K562 (cell line): Measurements from ENCODE around the gene GZF1. TPM values are rescaled to one million over a fixed set of nuclear protein-coding genes. Genes with fewer than 3 reads are reported as not detected.

Experiments
- ATAC-seq: fragments of 200-7000 bp; cut with Tn5 transposase; 3 replicates; pipeline ENCODE4 v1.9.1; 2020; ENCODE audit warnings: moderate library complexity
- BruUV-seq: library from RNA; stranded (reverse); fragments of 400-500 nt; replicated peaks from 2 replicates; lab custom pipeline; 2021; lab: Mats Ljungman, UMichigan
- CTCF ChIA-PET: fragments of 300-600 bp; formaldehyde crosslinking; extraction: SDS; loops from one replicate; lab custom pipeline; 2021; ENCODE audit warnings: low intra/inter-chr PET ratio; lab: Yijun Ruan, JAX
- POLR2A ChIA-PET: fragments of 300-600, 350-650 bp; sonication (Branson Sonifier 250); formaldehyde crosslinking; extraction: SDS; loops from one replicate; lab custom pipeline; 2021; ENCODE audit warnings: antibody characterized with exemption, inconsistent platforms; lab: Yijun Ruan, JAX
- DNase-seq, 4 experiments: peaks; one replicate each; pipeline versions ENCODE4 v3.0.0 to v3.0.0-alpha.2; 2011 to 2018; ENCODE audit warnings: low spot score in 3 of 4, mixed read lengths in 3 of 4; ENCODE audit errors: extremely low read depth in 1 of 4
- FAIRE-seq: peaks from 2 replicates; lab custom pipeline; 2011; peaks lifted over from hg19 to GRCh38; lab: Jason Lieb, UNC
- H2AFZ ChIP-seq: 2 replicates; pipeline ENCODE4 v1.6.0; 2011; ENCODE audit warnings: low read depth, low read length, control low read depth, inconsistent platforms
- H3K27ac ChIP-seq: fragments of 200-600 bp; 3 replicates; pipeline ENCODE4 v1.8.0; 2011; ENCODE audit warnings: low read depth, mild to moderate bottlenecking, control low read depth, inconsistent platforms, low read length, moderate library complexity, mixed read lengths; ENCODE audit errors: extremely low read depth
- H3K27me3 ChIP-seq, 2 experiments: fragments of 300-600 bp in 1 of 2; 2 replicates in 1 of 2; 3 replicates in 1 of 2; pipeline versions ENCODE4 v1.6.0 to v1.8.0; 2011; ENCODE audit warnings: inconsistent platforms in 2 of 2, low read length in 2 of 2, mild to moderate bottlenecking in 1 of 2, mixed read lengths in 1 of 2, moderate library complexity in 1 of 2; ENCODE audit not compliant: control insufficient read depth in 2 of 2, insufficient read depth in 2 of 2
- H3K36me3 ChIP-seq: fragments of 300-600 bp; 3 replicates; pipeline ENCODE4 v1.8.0; 2011; ENCODE audit warnings: mild to moderate bottlenecking, low read length, inconsistent platforms; ENCODE audit not compliant: control insufficient read depth, insufficient read depth
- H3K4me1 ChIP-seq, 2 experiments: fragments of 200-600 bp in 1 of 2; replicated peaks in 1 of 2; 2 replicates in 1 of 2; 3 replicates in 1 of 2; pipeline versions ENCODE4 v1.5.1 to v1.8.0; 2011; ENCODE audit warnings: inconsistent platforms in 2 of 2, low read length in 2 of 2, mild to moderate bottlenecking in 1 of 2, mixed read lengths in 1 of 2, moderate library complexity in 1 of 2; ENCODE audit not compliant: control insufficient read depth in 2 of 2, insufficient read depth in 2 of 2
- H3K4me2 ChIP-seq: 2 replicates; pipeline ENCODE4 v1.6.1; 2011; ENCODE audit warnings: low read length, control low read depth, inconsistent platforms, mixed read lengths; ENCODE audit not compliant: insufficient read depth
- H3K4me3 ChIP-seq: fragments of 200-600 bp; sonication (generic), shearing (Covaris generic); 2 replicates; pipeline ENCODE4 v1.5.1; 2016; ENCODE audit warnings: control low read depth, inconsistent platforms
- H3K79me2 ChIP-seq: fragments of 200-600 bp; 3 replicates; pipeline ENCODE4 v1.8.0; 2011; ENCODE audit warnings: low read length, inconsistent platforms; ENCODE audit not compliant: control insufficient read depth, insufficient read depth
- H3K9ac ChIP-seq, 2 experiments: 2 replicates each; pipeline versions ENCODE4 v1.6.0 to v1.6.1; 2011; ENCODE audit warnings: low read depth in 2 of 2, low read length in 2 of 2, control low read depth in 1 of 2, inconsistent platforms in 1 of 2, mild to moderate bottlenecking in 1 of 2, mixed read lengths in 1 of 2; ENCODE audit not compliant: insufficient read depth in 1 of 2
- H3K9me1 ChIP-seq: one replicate; pipeline ENCODE4 v1.6.0; 2011; ENCODE audit warnings: inconsistent platforms, mild to moderate bottlenecking, low read length, moderate library complexity; ENCODE audit not compliant: control insufficient read depth, insufficient read depth
- H3K9me3 ChIP-seq: replicated peaks from 2 replicates; pipeline ENCODE4 v1.5.1; 2011; ENCODE audit warnings: low read depth, low read length, inconsistent platforms; ENCODE audit not compliant: control insufficient read depth, insufficient read depth
- H4K20me1 ChIP-seq: replicated peaks from 2 replicates; pipeline ENCODE4 v1.6.1; 2011; ENCODE audit warnings: low read length, inconsistent platforms, mixed read lengths; ENCODE audit not compliant: control insufficient read depth, insufficient read depth
- BRF1 ChIP-seq: IDR thresholded peaks from 3 replicates; pipeline ENCODE4 v1.6.1; 2011; ENCODE audit warnings: borderline replicate concordance, mild to moderate bottlenecking; ENCODE audit not compliant: insufficient read length; ENCODE audit errors: extremely low read depth
- C11orf30 ChIP-seq: fragments of 450-650 bp; IDR thresholded peaks from 2 replicates; pipeline ENCODE4 v1.6.1; 2016; ENCODE audit warnings: low read depth, mild to moderate bottlenecking
- HMBOX1 ChIP-seq: sonication (generic); IDR thresholded peaks from 2 replicates; pipeline ENCODE4 v1.6.1; 2016
- MAFF ChIP-seq: IDR thresholded peaks from 2 replicates; pipeline ENCODE4 v1.6.1; 2012; ENCODE audit warnings: low read length, improper control_type of control experiment
- MAFG ChIP-seq: fragments of 450-650 bp; conservative IDR thresholded peaks from 2 replicates; pipeline ENCODE4 v1.6.1; 2016; ENCODE audit warnings: missing genetic modification characterization, missing compliant biosample characterization
- NFE2 ChIP-seq: IDR thresholded peaks from 2 replicates; pipeline ENCODE4 v1.6.1; 2014; ENCODE audit warnings: antibody characterized with exemption, low read depth
- SMARCC2 ChIP-seq: fragments of 450-650 bp; IDR thresholded peaks from 2 replicates; pipeline ENCODE4 v1.6.1; 2017; ENCODE audit warnings: antibody characterized with exemption, moderate library complexity, mild to moderate bottlenecking, low read depth
- THRAP3 ChIP-seq: fragments of 450-650 bp; IDR thresholded peaks from 2 replicates; pipeline ENCODE4 v1.6.1; 2016; ENCODE audit warnings: mild to moderate bottlenecking, inconsistent platforms, borderline replicate concordance
- ZNF316 ChIP-seq: fragments of 450-650 bp; IDR thresholded peaks from 2 replicates; pipeline ENCODE4 v1.6.1; 2016
- WGBS: fragments of 100-300 bp; shearing (Covaris generic); methylation state at CpG from one replicate; pipeline ENCODE4 v1.1.6; 2016; ENCODE audit warnings: low coverage, mixed read lengths; ENCODE audit not compliant: insufficient coverage; ENCODE audit errors: missing lambda C conversion rate; 5-methylcytosine and 5-hydroxymethylcytosine counted together
- in situ Hi-C: fragments of 300-500 bp; cut with MboI; formaldehyde crosslinking; loops from 4 replicates; pipeline ENCODE4 v1.15.0; 2018; ENCODE audit warnings: inconsistent platforms, mixed read lengths
- intact Hi-C: fragments of 100-400 bp; cut with micrococcal nuclease; formaldehyde crosslinking; loops from 2 replicates; pipeline ENCODE4 v1.14.2; 2022
- polyA plus RNA-seq, 8 experiments: library from polyadenylated mRNA; depleted of rRNA in 4 of 8; stranded (reverse) in 5 of 8; unstranded in 3 of 8; fragments of >200 nt; fragmentation: Nextera tagmentation in 2 of 8; fragmentation: Illumina TruSeq in 1 of 8; extraction: Ambion mirVana in 2 of 8; extraction: Trizol in 1 of 8; gene quantifications; 2 replicates each; pipeline versions ENCODE4 v1.2.1 to v1.2.3, GENCODE V29; 2011 to 2014; ENCODE audit warnings: inconsistent platforms in 1 of 8, missing spikeins in 1 of 8
- total RNA-seq, 7 experiments: library from RNA; depleted of rRNA in 6 of 7; stranded (reverse); fragments of >200 nt in 6 of 7; fragmentation: Illumina TruSeq in 2 of 7; extraction: Trizol in 2 of 7; gene quantifications; 2 replicates each; pipeline versions ENCODE4 v1.2.1 to v1.2.3, GENCODE V29; 2011 to 2021; ENCODE audit warnings: low replicate concordance in 1 of 7
- TF ChIP-seq, protein P1 (sequence below): sonication (generic); formaldehyde crosslinking; IDR thresholded peaks from 2 replicates; pipeline ENCODE4 v1.8.0; 2023; ENCODE audit warnings: mild to moderate bottlenecking, missing genetic modification reagents
- TF ChIP-seq, protein P2 (sequence below): fragments of 250-450 bp; sonication (Bioruptor Pico); IDR thresholded peaks from 2 replicates; pipeline ENCODE4 v1.5.0; 2021

Gene GZF1
- total and polyA plus RNA-seq, 9 of the 15 experiments (the other 6 are each of a cell fraction or from before 2014, with no cell fraction given), result 1.2 to 15.7 (median 7.4) TPM

GRCh38 chr20:23361119-23361475, 885 bp upstream of the GZF1 start:
- 4% methylated on average over 7 of the region's 8 CpGs for WGBS
- peak overlapping the region; percentile 95 to 99 for H3K9ac ChIP-seq
- TSS peak; percentile 77 for BruUV-seq
- peaks cover 51% of the 10 kb centered on the region for H3K79me2 ChIP-seq
- TF ChIP-seq, protein P1, sequence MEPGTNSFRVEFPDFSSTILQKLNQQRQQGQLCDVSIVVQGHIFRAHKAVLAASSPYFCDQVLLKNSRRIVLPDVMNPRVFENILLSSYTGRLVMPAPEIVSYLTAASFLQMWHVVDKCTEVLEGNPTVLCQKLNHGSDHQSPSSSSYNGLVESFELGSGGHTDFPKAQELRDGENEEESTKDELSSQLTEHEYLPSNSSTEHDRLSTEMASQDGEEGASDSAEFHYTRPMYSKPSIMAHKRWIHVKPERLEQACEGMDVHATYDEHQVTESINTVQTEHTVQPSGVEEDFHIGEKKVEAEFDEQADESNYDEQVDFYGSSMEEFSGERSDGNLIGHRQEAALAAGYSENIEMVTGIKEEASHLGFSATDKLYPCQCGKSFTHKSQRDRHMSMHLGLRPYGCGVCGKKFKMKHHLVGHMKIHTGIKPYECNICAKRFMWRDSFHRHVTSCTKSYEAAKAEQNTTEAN (CRISPR knock-in tag), result no peak
- TF ChIP-seq HMBOX1 (peak; percentile 58), BRF1 (no peak), MAFG (tag) (peak; percentile 76), NFE2 (peak; percentile 22; the same call in 1 of the 2 replicates), SMARCC2 (0 out of 2 replicates have a peak, but pooled peaks have one; percentile 15), MAFF (peak; percentile 66), THRAP3 (0 out of 2 replicates have a peak, but pooled peaks have one; percentile 12), ZNF316 (peak; percentile 94), C11orf30 (peak; percentile 80)
- TF ChIP-seq, protein P2, sequence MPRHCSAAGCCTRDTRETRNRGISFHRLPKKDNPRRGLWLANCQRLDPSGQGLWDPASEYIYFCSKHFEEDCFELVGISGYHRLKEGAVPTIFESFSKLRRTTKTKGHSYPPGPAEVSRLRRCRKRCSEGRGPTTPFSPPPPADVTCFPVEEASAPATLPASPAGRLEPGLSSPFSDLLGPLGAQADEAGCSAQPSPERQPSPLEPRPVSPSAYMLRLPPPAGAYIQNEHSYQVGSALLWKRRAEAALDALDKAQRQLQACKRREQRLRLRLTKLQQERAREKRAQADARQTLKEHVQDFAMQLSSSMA (CRISPR knock-in tag), result no peak
- TF ChIP-seq, all 486 proteins: peak for 8
- FAIRE-seq (peak; percentile 87), ATAC-seq (no peak), DNase-seq (peak in 1 of 4 experiments; percentile 52)
- H3K4me1 ChIP-seq, result peaks cover 37% of the 10 kb centered on the region in 2 experiments
- H3K36me3 ChIP-seq, result peaks cover 26% of the 10 kb centered on the region; the same call in 2 of the 3 replicates
- peak overlapping the region; percentile 63 for H3K4me3 ChIP-seq
- in situ Hi-C loops (no loop called here), intact Hi-C loops (loop anchor here (1.0 to 5.0 kb wide), 2 partner anchors 11 to 51 kb away; partner anchors contain the start of gene NXT1)
- H4K20me1 ChIP-seq, result peaks cover 8% of the 10 kb centered on the region; the same call in 1 of the 2 replicates
- H3K27ac ChIP-seq, result peak overlapping the region; percentile 99
- POLR2A ChIA-PET, result interaction anchor here (0.7 to 1.0 kb wide), 3 partner anchors 9 to 386 kb away, joined by 3 to 4 read pairs (median 3); partner anchors contain the start of gene NXT1
- peak overlapping the region; percentile 79 for H2AFZ ChIP-seq
- no peaks in the 10 kb centered on the region for H3K27me3 ChIP-seq
- peak overlapping the region; percentile 95 for H3K4me2 ChIP-seq
- CTCF ChIA-PET, result no interaction called here
- no peaks in the 10 kb centered on the region for H3K9me3 ChIP-seq
- H3K9me1 ChIP-seq, result no peaks in the 10 kb centered on the region
